ENCODE data around the gene KIAA0825. TPM values are rescaled to one million over a fixed set of nuclear protein-coding genes. Genes with fewer than 3 reads are reported as not detected.

Gene KIAA0825
- total RNA-seq, 5 donors from 2014 or later (not counting 1 experiment from before 2014, with no cell fraction given), result 1.4 to 4.0 (median 1.6) TPM

GRCh38 chr5:94623011-94623410 lies 4.6 kb upstream of the KIAA0825 start:
- DNase-seq (no peak), ATAC-seq (replicated peaks in 1 of 4) (no peak)
- Histone ChIP-seq H3K27ac (ENCODE audit: low read length) (no peak overlapping the region), H3K4me1 (ENCODE audit: control insufficient read depth in 1 of 2, extremely low read depth in 1 of 2, insufficient read depth in 2 of 2, low read length in 2 of 2) (peaks cover 6 to 11% of the 10 kb centered on the region in 2 experiments), H3K4me3 (ENCODE audit: control insufficient read depth in 1 of 2, extremely low read depth in 1 of 2, low read length in 1 of 2) (no peak overlapping the region), H3K9me3 (no peaks in the 10 kb centered on the region), H3K36me3 (ENCODE audit: control insufficient read depth in 2 of 2, extremely low read depth in 1 of 2, insufficient read depth in 1 of 2, low read length in 1 of 2) (no peaks in the 10 kb centered on the region), H3K27me3 (replicated peaks in 1 of 2; ENCODE audit: control insufficient read depth in 2 of 2, extremely low read depth in 1 of 2, insufficient read depth in 2 of 2, low read length in 1 of 2) (no peaks in the 10 kb centered on the region)
- no peaks in the 10 kb centered on the region for H3K27me3 Mint-ChIP-seq
- H3K36me3 Mint-ChIP-seq, result no peaks in the 10 kb centered on the region
- ChIA-PET CTCF (no interaction called here), POLR2A (interaction anchor here in 1 of 2 donors (0.6 kb wide), 1 partner anchor 95 kb away, joined by 3 read pairs; no protein-coding TSS in a partner anchor)
- H3K4me1 Mint-ChIP-seq, result peaks cover 35 to 40% (median 38%) of the 10 kb centered on the region in 3 donors
- H3K27ac Mint-ChIP-seq, result peak overlapping the region in 1 of 2 donors; percentile 47
- no peaks in the 10 kb centered on the region for H3K9me3 Mint-ChIP-seq
- no peak overlapping the region for H3K4me3 Mint-ChIP-seq

GRCh38 chr5:94621763-94622162 lies 3.4 kb upstream of the KIAA0825 start:
- CTCF ChIA-PET, result no interaction called here
- Histone ChIP-seq H3K4me3 (ENCODE audit: control insufficient read depth in 1 of 2, extremely low read depth in 1 of 2, low read length in 1 of 2) (no peak overlapping the region), H3K4me1 (ENCODE audit: control insufficient read depth in 1 of 2, extremely low read depth in 1 of 2, insufficient read depth in 2 of 2, low read length in 2 of 2) (peaks cover 13 to 14% of the 10 kb centered on the region in 2 experiments), H3K27ac (ENCODE audit: low read length) (no peak overlapping the region), H3K27me3 (replicated peaks in 1 of 2; ENCODE audit: control insufficient read depth in 2 of 2, extremely low read depth in 1 of 2, insufficient read depth in 2 of 2, low read length in 1 of 2) (no peaks in the 10 kb centered on the region), H3K9me3 (no peaks in the 10 kb centered on the region), H3K36me3 (ENCODE audit: control insufficient read depth in 2 of 2, extremely low read depth in 1 of 2, insufficient read depth in 1 of 2, low read length in 1 of 2) (no peaks in the 10 kb centered on the region)
- no CpG with 5 or more reads among the region's 5 CpGs for WGBS (ENCODE audit: insufficient coverage)
- ATAC-seq (replicated peaks in 1 of 4), result no peak
- Mint-ChIP-seq H3K4me3 (peak overlapping the region in 2 of 3 donors; percentile 9 to 38), H3K27me3 (no peaks in the 10 kb centered on the region), H3K27ac (no peak overlapping the region), H3K36me3 (no peaks in the 10 kb centered on the region), H3K9me3 (no peaks in the 10 kb centered on the region), H3K4me1 (peaks cover 42 to 50% (median 49%) of the 10 kb centered on the region in 3 donors)
- DNase-seq, result no peak
- POLR2A ChIA-PET, result interaction anchor here in 1 of 2 donors (0.6 to 0.7 kb wide), 2 partner anchors 49 to 1003 kb away, joined by 5 to 6 read pairs; no protein-coding TSS in a partner anchor

GRCh38 chr5:94620256-94620655 lies 1.9 kb upstream of the KIAA0825 start:
- ATAC-seq (replicated peaks in 1 of 4), result no peak
- CTCF ChIA-PET, result interaction anchor here in 1 of 2 donors (0.7 kb wide), 1 partner anchor 72 kb away, joined by 3 read pairs; no protein-coding TSS in a partner anchor
- no peaks in the 10 kb centered on the region for H3K27me3 ChIP-seq (replicated peaks in 1 of 2; ENCODE audit: control insufficient read depth in 2 of 2, extremely low read depth in 1 of 2, insufficient read depth in 2 of 2, low read length in 1 of 2)
- H3K27ac Mint-ChIP-seq, result no peak overlapping the region
- H3K36me3 ChIP-seq (ENCODE audit: control insufficient read depth in 2 of 2, extremely low read depth in 1 of 2, insufficient read depth in 1 of 2, low read length in 1 of 2), result no peaks in the 10 kb centered on the region
- H3K9me3 Mint-ChIP-seq, result no peaks in the 10 kb centered on the region
- DNase-seq, result no peak
- peak overlapping the region; percentile 87 to 91 (median 87) for H3K4me3 Mint-ChIP-seq
- peaks cover 42 to 51% (median 47%) of the 10 kb centered on the region in 3 donors for H3K4me1 Mint-ChIP-seq
- no peaks in the 10 kb centered on the region for H3K9me3 ChIP-seq
- no peak overlapping the region for H3K4me3 ChIP-seq (ENCODE audit: control insufficient read depth in 1 of 2, extremely low read depth in 1 of 2, low read length in 1 of 2)
- POLR2A ChIA-PET, result no interaction called here
- no CpG with 5 or more reads among the region's 5 CpGs for WGBS (ENCODE audit: insufficient coverage)
- H3K27me3 Mint-ChIP-seq, result no peaks in the 10 kb centered on the region
- H3K4me1 ChIP-seq (ENCODE audit: control insufficient read depth in 1 of 2, extremely low read depth in 1 of 2, insufficient read depth in 2 of 2, low read length in 2 of 2), result peaks cover 13 to 14% of the 10 kb centered on the region in 2 experiments
- no peak overlapping the region for H3K27ac ChIP-seq (ENCODE audit: low read length)
- no peaks in the 10 kb centered on the region for H3K36me3 Mint-ChIP-seq

- DNase-seq (peak in 5 of 35 experiments; percentile 0 to 48 (median 0)), ATAC-seq (replicated peaks in 1 of 4) (peak; percentile 15 to 45 (median 29))
- Histone ChIP-seq H3K27me3 (replicated peaks in 1 of 2; ENCODE audit: control insufficient read depth in 2 of 2, extremely low read depth in 1 of 2, insufficient read depth in 2 of 2, low read length in 1 of 2) (no peaks in the 10 kb centered on the region), H3K36me3 (ENCODE audit: control insufficient read depth in 2 of 2, extremely low read depth in 1 of 2, insufficient read depth in 1 of 2, low read length in 1 of 2) (no peaks in the 10 kb centered on the region), H3K4me3 (ENCODE audit: control insufficient read depth in 1 of 2, extremely low read depth in 1 of 2, low read length in 1 of 2) (peak overlapping the region; percentile 88 to 97), H3K4me1 (ENCODE audit: control insufficient read depth in 1 of 2, extremely low read depth in 1 of 2, insufficient read depth in 2 of 2, low read length in 2 of 2) (peaks cover 13 to 18% of the 10 kb centered on the region in 2 experiments), H3K27ac (ENCODE audit: low read length) (peak overlapping the region; percentile 24), H3K9me3 (no peaks in the 10 kb centered on the region)
- Mint-ChIP-seq H3K4me3 (peak overlapping the region; percentile 87 to 91 (median 87)), H3K27me3 (no peaks in the 10 kb centered on the region), H3K36me3 (no peaks in the 10 kb centered on the region), H3K4me1 (peaks cover 40 to 49% (median 42%) of the 10 kb centered on the region in 3 donors), H3K27ac (peak overlapping the region; percentile 76 to 91), H3K9me3 (no peaks in the 10 kb centered on the region)
- ChIA-PET POLR2A (no interaction called here), CTCF (interaction anchor here in 1 of 2 donors (1.2 kb wide), 1 partner anchor 12 kb away, joined by 3 read pairs; no protein-coding TSS in a partner anchor)
- WGBS (ENCODE audit: insufficient coverage), result under 1% methylated on average over 23 of the region's 23 CpGs
These were observed 343 bp downstream of the KIAA0825 start for GRCh38 chr5:94618029-94618492.

- no peak overlapping the region for H3K4me3 ChIP-seq (ENCODE audit: control insufficient read depth in 1 of 2, extremely low read depth in 1 of 2, low read length in 1 of 2)
- no peaks in the 10 kb centered on the region for H3K9me3 ChIP-seq
- H3K36me3 Mint-ChIP-seq, result no peaks in the 10 kb centered on the region
- ATAC-seq (replicated peaks in 1 of 4) (no peak), DNase-seq (no peak)
- POLR2A ChIA-PET, result no interaction called here
- no peaks in the 10 kb centered on the region for H3K36me3 ChIP-seq (ENCODE audit: control insufficient read depth in 2 of 2, extremely low read depth in 1 of 2, insufficient read depth in 1 of 2, low read length in 1 of 2)
- H3K4me1 ChIP-seq (ENCODE audit: control insufficient read depth in 1 of 2, extremely low read depth in 1 of 2, insufficient read depth in 2 of 2, low read length in 2 of 2), result peaks cover 13 to 18% of the 10 kb centered on the region in 2 experiments
- peaks cover 28 to 39% (median 30%) of the 10 kb centered on the region in 3 donors for H3K4me1 Mint-ChIP-seq
- no peak overlapping the region for H3K27ac ChIP-seq (ENCODE audit: low read length)
- H3K27me3 ChIP-seq (replicated peaks in 1 of 2; ENCODE audit: control insufficient read depth in 2 of 2, extremely low read depth in 1 of 2, insufficient read depth in 2 of 2, low read length in 1 of 2), result no peaks in the 10 kb centered on the region
- no peak overlapping the region for H3K27ac Mint-ChIP-seq
- WGBS (ENCODE audit: insufficient coverage), result 90% methylated on average over 2 of the region's 3 CpGs
- CTCF ChIA-PET, result no interaction called here
- H3K27me3 Mint-ChIP-seq, result no peaks in the 10 kb centered on the region
- peak overlapping the region in 1 of 3 donors; percentile 28 for H3K4me3 Mint-ChIP-seq
- H3K9me3 Mint-ChIP-seq, result no peaks in the 10 kb centered on the region
These were observed 2.5 kb downstream of the KIAA0825 start for GRCh38 chr5:94615862-94616261.

GRCh38 chr5:94614156-94614805 lies 4.1 kb downstream of the KIAA0825 start:
- Histone ChIP-seq H3K4me1 (ENCODE audit: control insufficient read depth in 1 of 2, extremely low read depth in 1 of 2, insufficient read depth in 2 of 2, low read length in 2 of 2) (peaks cover 8 to 12% of the 10 kb centered on the region in 2 experiments), H3K27me3 (replicated peaks in 1 of 2; ENCODE audit: control insufficient read depth in 2 of 2, extremely low read depth in 1 of 2, insufficient read depth in 2 of 2, low read length in 1 of 2) (no peaks in the 10 kb centered on the region), H3K27ac (ENCODE audit: low read length) (no peak overlapping the region), H3K9me3 (no peaks in the 10 kb centered on the region), H3K4me3 (ENCODE audit: control insufficient read depth in 1 of 2, extremely low read depth in 1 of 2, low read length in 1 of 2) (no peak overlapping the region), H3K36me3 (ENCODE audit: control insufficient read depth in 2 of 2, extremely low read depth in 1 of 2, insufficient read depth in 1 of 2, low read length in 1 of 2) (no peaks in the 10 kb centered on the region)
- Mint-ChIP-seq H3K36me3 (no peaks in the 10 kb centered on the region), H3K27me3 (no peaks in the 10 kb centered on the region), H3K9me3 (no peaks in the 10 kb centered on the region), H3K27ac (no peak overlapping the region), H3K4me3 (no peak overlapping the region), H3K4me1 (peaks cover 19 to 36% (median 23%) of the 10 kb centered on the region in 3 donors)
- DNase-seq (no peak), ATAC-seq (replicated peaks in 1 of 4) (no peak)
- WGBS (ENCODE audit: insufficient coverage), result 96% methylated on average over 2 of the region's 2 CpGs
- ChIA-PET POLR2A (no interaction called here), CTCF (interaction anchor here in 1 of 2 donors (0.7 to 1.0 kb wide), 2 partner anchors 12 to 39 kb away, joined by 3 to 4 read pairs; no protein-coding TSS in a partner anchor)
